Inflammatory macrophage treated with lipopolysaccharide for 1 hour (primary cell): Measurements from ENCODE around the gene KRT85.

Source experiments
- DNase-seq, 2 donors: peaks; one replicate each; pipeline ENCODE4 v3.0.0-alpha.2; 2020 to 2022

Gene KRT85

GRCh38 chr12:52323001-52323400 is 44.3 kb downstream of the KRT85 start:
- DNase-seq = no peak

DNA sequence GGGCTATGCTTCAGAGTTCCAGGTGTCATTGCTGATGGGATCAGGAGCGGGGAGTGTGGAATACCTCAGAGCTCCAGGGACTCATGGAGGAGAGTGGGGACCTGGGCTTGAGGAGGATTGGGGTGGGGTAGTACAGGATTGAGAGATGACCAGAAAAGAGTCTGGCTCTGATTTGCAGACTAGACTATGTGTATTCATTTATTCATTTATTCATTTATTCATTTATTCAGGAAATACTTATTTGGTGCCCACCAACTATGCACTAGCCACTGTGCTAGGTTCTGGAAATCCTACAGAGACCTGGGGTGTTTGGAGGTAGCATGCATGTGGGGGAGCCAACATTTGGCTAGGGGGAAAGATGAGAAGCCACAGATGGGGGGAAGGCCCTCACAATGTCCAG is 45.2 kb downstream of the KRT85 start:
- DNase-seq = no peak

- DNase-seq = no peak
Measured at GRCh38 chr12:52321418-52321817, 45.9 kb downstream of the KRT85 start.

GRCh38 chr12:52320784-52321400 is 46.4 kb downstream of the KRT85 start, which contains the start of gene KRT83:
KRT83 (minus strand) TSS chr12:52321398; CDS start chr12:52321335, 63 bp downstream.
- DNase-seq = no peak

DNA sequence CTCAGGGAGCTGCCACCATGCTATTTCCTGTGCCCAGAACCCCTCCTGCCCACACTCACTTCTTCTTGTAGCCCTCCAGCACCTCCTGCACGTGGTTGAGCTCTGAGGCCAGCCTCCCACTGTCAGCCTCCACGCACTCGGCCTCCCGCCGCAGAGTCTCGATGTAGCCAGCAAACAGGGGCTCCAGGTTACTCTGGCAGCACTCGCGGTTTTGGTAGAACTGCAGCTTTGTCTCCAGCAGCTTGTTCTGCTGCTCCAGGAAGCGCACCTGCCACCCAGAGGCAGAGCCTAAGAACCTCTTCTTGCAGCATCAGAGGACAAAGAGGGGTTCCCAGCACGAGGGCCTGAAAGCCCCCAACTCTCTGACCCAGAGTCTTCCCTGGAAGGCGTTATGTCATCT is 48.2 kb downstream of the KRT85 start:
- no peak for DNase-seq

DNA sequence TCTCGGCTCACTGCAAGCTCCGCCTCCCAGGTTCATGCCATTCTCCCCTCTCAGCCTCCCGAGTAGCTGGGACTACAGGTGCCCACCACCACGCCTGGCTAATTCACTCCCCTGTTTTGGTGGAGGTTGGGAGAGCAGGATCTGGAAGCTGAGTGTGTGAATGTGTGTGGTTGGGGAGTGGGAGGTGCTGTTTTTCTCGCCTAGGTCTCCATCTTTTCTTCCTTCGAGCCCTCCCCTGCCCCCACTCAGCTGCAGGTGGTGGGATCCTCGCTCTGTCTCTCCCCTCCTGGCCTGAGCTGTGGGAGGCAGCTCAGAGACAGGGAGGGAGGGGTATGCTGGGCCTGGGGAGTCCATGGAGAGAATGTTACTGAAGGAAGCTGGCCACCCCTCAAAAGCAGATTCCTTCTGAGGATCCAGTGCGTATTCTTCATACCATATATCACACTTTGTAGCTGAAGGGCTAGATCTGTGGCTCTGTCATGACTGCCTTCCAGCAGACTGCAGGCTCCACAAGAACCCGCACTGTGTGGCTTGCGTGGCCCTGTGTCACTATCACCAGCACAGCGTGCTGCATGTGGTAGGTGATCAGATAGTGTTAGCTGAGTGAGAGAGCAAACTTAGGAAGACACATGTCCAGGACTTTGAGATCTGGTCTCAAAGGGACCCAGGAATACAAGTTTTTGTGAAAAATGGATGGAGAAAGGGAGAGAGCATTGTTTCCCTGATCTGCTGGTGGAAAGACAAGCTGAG is 48.9 kb downstream of the KRT85 start:
- DNase-seq = no peak

- no peak for DNase-seq
Measured at GRCh38 chr12:52317468-52318052, 49.7 kb downstream of the KRT85 start.

DNA sequence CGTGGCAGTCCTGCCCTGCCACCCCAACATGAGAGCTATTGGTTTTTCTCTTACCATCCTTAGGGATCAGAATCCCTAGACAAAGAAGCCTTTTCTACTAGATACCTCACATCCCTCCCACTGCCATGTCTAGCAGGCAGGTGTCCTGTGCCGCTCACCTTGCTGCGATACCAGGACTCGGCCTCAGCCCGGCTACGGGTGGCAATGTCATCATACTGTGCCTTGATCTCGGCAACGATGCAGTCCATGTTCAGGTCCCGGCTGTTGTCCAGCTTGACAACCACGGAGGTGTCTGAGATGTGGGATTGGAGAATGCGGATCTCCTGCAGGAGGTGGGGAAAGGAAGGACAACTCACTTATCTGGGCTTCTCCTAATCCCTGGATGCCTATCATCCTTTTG is 50.6 kb downstream of the KRT85 start:
- no peak for DNase-seq

- DNase-seq = no peak
Measured at GRCh38 chr12:52316290-52316689, 51.0 kb downstream of the KRT85 start.

- peak in 1 of 2 donors; percentile 22 for DNase-seq
Measured at GRCh38 chr12:52315721-52316120, 51.6 kb downstream of the KRT85 start.

- DNase-seq = no peak
Measured at GRCh38 chr12:52314511-52314910, 52.8 kb downstream of the KRT85 start.

- DNase-seq = no peak
Measured at GRCh38 chr12:52313926-52314325, 53.4 kb downstream of the KRT85 start.

DNA sequence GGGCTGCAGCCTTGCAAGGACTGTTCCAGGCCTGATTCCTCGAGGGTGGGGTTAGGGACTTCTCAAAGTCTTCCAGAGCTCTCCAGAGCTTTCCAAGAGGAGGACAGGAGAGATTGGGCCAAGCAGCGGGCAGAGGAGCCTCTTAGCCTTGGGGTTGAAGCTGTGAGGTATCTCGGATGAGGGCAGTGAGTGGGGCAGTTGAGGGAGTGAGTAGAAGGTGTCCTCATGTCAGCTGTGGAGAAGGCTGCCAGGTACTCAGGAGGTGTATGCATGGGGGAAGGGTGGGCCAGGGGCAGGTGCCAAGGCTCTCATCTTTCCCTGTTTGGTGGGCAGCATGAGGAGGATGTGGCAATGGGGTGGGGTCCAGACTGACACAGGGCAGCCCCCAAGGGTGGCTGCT is 53.8 kb downstream of the KRT85 start:
- no peak for DNase-seq

- no peak for DNase-seq
Measured at GRCh38 chr12:52312086-52312485, 55.2 kb downstream of the KRT85 start.

- no peak for DNase-seq
Measured at GRCh38 chr12:52311285-52311648, 56.0 kb downstream of the KRT85 start.

DNA sequence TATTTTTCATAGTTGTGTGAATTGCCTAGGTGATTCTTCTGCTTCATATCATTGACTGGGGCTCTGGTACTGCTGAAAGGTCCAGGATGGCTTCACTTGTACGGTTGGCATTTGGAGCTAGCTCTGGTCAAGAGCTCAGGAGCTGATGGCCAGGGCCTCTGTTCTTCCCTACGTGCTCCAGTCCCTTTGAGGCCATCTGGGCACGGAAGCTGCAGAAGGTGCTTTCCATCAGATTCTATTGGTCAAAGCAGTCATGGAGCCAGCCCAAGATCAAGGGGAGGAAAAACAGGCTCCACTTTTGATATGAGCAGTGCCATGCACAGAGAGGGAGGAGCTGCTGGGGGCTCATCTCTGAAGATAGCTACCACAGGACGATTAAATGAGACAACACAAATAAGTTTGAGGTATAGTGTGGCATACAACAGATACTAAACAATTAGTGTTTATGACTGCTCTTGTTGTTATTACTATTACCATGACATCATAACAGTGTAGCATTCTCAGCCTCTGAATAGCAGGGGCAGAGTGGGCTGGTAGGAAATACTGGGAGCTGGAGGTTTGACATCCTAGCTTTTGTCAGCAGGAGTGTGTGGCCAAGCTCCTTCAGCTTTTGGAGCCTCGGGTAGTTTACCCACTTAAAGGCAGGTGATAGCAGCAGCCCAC is 56.5 kb downstream of the KRT85 start:
- DNase-seq = no peak
